Trophoblast cell (in vitro differentiated cells and primary cell): ENCODE data around the gene DRC1.

ENCODE experiments used
- DNase-seq, 2 donors: peaks; one replicate each; pipeline ENCODE4 v3.0.0-alpha.2; 2016
- H2AFZ ChIP-seq: 2 replicates; pipeline ENCODE4 v1.6.1; 2013; ENCODE audit warnings: low read length, moderate library complexity, mild to moderate bottlenecking; ENCODE audit not compliant: insufficient read depth, poor library complexity
- H2AK5ac ChIP-seq: 2 replicates; pipeline ENCODE4 v1.6.1; 2013; ENCODE audit warnings: mild to moderate bottlenecking, low read length
- H2BK120ac ChIP-seq: 2 replicates; pipeline ENCODE4 v1.6.1; 2013; ENCODE audit warnings: low read length, mild to moderate bottlenecking, moderate library complexity; ENCODE audit not compliant: insufficient read depth, poor library complexity
- H2BK12ac ChIP-seq: 2 replicates; pipeline ENCODE4 v1.6.1; 2013; ENCODE audit warnings: mild to moderate bottlenecking, low read length, moderate library complexity
- H2BK5ac ChIP-seq: 2 replicates; pipeline ENCODE4 v1.6.1; 2013; ENCODE audit warnings: low read length, low read depth, moderate library complexity, mild to moderate bottlenecking; ENCODE audit not compliant: poor library complexity
- H3K14ac ChIP-seq: 2 replicates; pipeline ENCODE4 v1.6.1; 2013; ENCODE audit warnings: mild to moderate bottlenecking, low read length
- H3K18ac ChIP-seq: 2 replicates; pipeline ENCODE4 v1.6.1; 2013; ENCODE audit warnings: mild to moderate bottlenecking, low read length
- H3K23ac ChIP-seq: 2 replicates; pipeline ENCODE4 v1.6.1; 2013; ENCODE audit warnings: low read length
- H3K27ac ChIP-seq: 2 replicates; pipeline ENCODE4 v1.5.1; 2013; ENCODE audit warnings: low read depth, mild to moderate bottlenecking, inconsistent platforms, low read length, moderate library complexity
- H3K27me3 ChIP-seq: 2 replicates; pipeline ENCODE4 v1.6.1; 2013; ENCODE audit warnings: inconsistent platforms, mild to moderate bottlenecking, low read length, moderate library complexity; ENCODE audit not compliant: insufficient read depth
- H3K36me3 ChIP-seq, 2 experiments: 1 replicate in 1 of 2; 2 replicates in 1 of 2; pipeline ENCODE4 v1.6.1; 2013; ENCODE audit warnings: low read length in 2 of 2, mild to moderate bottlenecking in 2 of 2, moderate library complexity in 1 of 2; ENCODE audit not compliant: insufficient read depth in 2 of 2, control insufficient read depth in 1 of 2
- H3K4ac ChIP-seq: 2 replicates; pipeline ENCODE4 v1.6.1; 2013; ENCODE audit warnings: low read depth, mild to moderate bottlenecking, low read length, moderate library complexity
- H3K4me1 ChIP-seq, 2 experiments: 1 replicate in 1 of 2; 2 replicates in 1 of 2; pipeline ENCODE4 v1.6.1; 2013; ENCODE audit warnings: low read length in 2 of 2, mild to moderate bottlenecking in 2 of 2, moderate library complexity in 1 of 2; ENCODE audit not compliant: insufficient read depth in 2 of 2, control insufficient read depth in 1 of 2
- H3K4me2 ChIP-seq: 2 replicates; pipeline ENCODE4 v1.6.1; 2013; ENCODE audit warnings: inconsistent platforms, mild to moderate bottlenecking, low read length, moderate library complexity
- H3K4me3 ChIP-seq: 2 replicates; pipeline ENCODE4 v1.5.1; 2013; ENCODE audit warnings: mild to moderate bottlenecking, low read depth, low read length, inconsistent platforms
- H3K79me1 ChIP-seq: one replicate; pipeline ENCODE4 v1.6.1; 2013; ENCODE audit warnings: low read length
- H3K79me2 ChIP-seq: 2 replicates; pipeline ENCODE4 v1.6.1; 2013; ENCODE audit warnings: low read length, mild to moderate bottlenecking; ENCODE audit not compliant: control insufficient read depth, insufficient read depth, poor library complexity
- H3K9ac ChIP-seq: 2 replicates; pipeline ENCODE4 v1.6.1; 2013; ENCODE audit warnings: mild to moderate bottlenecking, low read length
- H3K9me3 ChIP-seq: 2 replicates; pipeline ENCODE4 v1.6.1; 2013; ENCODE audit warnings: low read depth, mild to moderate bottlenecking, control low read depth, inconsistent platforms, low read length; ENCODE audit not compliant: insufficient read depth
- H4K12ac ChIP-seq: 2 replicates; pipeline ENCODE4 v1.6.1; 2013; ENCODE audit warnings: low read depth, mild to moderate bottlenecking, low read length, moderate library complexity
- H4K8ac ChIP-seq: 2 replicates; pipeline ENCODE4 v1.6.1; 2013; ENCODE audit warnings: low read depth, mild to moderate bottlenecking, low read length, moderate library complexity
- H4K91ac ChIP-seq: one replicate; pipeline ENCODE4 v1.6.1; 2013; ENCODE audit warnings: low read depth, mild to moderate bottlenecking, low read length, moderate library complexity
- WGBS: extraction: QIAGEN DNeasy Blood & Tissue Kit; methylation state at CpG from one replicate; pipeline ENCODE4 v1.1.7; 2013; ENCODE audit warnings: missing lambda C conversion rate; ENCODE audit not compliant: insufficient read length, insufficient coverage; ENCODE audit errors: extremely low coverage; 5-methylcytosine and 5-hydroxymethylcytosine counted together

DRC1 gene

DNA sequence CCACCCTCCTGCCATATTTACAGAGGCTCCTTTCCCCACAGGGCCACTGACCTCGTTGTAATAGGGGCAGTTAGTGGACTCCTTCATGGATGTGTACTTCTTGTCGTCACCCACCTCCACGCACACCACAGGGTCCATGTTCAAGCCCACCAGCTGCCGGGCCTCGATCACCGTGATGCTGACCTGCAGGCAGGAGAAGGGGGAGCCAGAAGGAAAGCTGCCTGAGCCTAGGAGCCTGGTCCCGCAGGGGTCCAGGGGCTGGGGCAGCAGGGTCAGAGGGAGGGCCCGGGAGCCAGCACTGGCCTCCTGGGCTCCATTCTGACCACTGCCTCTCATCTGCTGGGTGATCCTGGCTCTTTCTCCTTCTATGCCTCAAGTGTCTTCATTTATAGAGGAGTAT is 93.2 kb downstream of the DRC1 start:
- Histone ChIP-seq H3K79me1 (no peaks in the 10 kb centered on the region), H3K4me3 (no peak overlapping the region), H2BK120ac (no peak overlapping the region), H3K9ac (no peak overlapping the region), H4K12ac (no peak overlapping the region), H3K23ac (no peak overlapping the region), H3K27ac (no peak overlapping the region), H3K36me3 (no peaks in the 10 kb centered on the region), H3K14ac (no peak overlapping the region), H3K4me1 (no peaks in the 10 kb centered on the region), H2AK5ac (no peak overlapping the region), H3K79me2 (no peaks in the 10 kb centered on the region), H3K18ac (no peak overlapping the region), H3K4ac (no peak overlapping the region), H4K8ac (no peak overlapping the region), H2BK12ac (no peak overlapping the region), H2AFZ (no peak overlapping the region), H3K27me3 (no peaks in the 10 kb centered on the region), H2BK5ac (no peak overlapping the region), H3K4me2 (no peak overlapping the region), H3K9me3 (peaks cover under 1% of the 10 kb centered on the region), H4K91ac (no peak overlapping the region)
- no CpG with 5 or more reads among the region's 8 CpGs for WGBS
- DNase-seq: no peak

DNA sequence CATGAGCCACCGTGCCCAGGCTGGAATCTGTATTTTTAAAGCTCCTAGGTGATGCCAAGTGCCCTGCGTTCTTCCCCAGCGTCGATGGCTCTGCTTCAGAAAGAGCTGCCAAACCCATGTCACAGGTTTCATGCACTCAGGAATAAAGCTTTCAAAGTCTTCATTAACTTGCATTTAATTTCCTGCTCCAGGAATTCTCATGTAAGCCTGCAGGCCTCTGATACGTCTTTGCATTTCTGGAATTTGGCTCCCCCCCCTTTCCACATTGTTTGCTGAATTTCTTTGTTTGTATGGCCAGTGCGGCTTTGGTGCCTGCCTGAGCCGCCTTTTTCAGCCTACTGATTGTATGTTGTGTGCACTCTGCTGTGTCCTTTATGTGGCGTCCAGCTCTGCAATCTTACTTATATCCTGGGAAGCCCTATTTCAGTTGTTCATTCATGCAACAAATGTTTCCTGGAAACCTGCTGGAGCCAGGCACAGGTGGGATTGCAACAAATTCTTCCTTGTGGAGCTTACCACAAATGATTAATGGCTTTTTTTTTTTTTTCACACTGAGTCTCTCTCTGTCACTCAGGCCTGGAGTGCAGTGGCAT is 94.1 kb downstream of the DRC1 start:
- Histone ChIP-seq H3K4me1 (no peaks in the 10 kb centered on the region), H3K23ac (no peak overlapping the region), H3K14ac (no peak overlapping the region), H3K36me3 (no peaks in the 10 kb centered on the region), H3K9me3 (no peaks in the 10 kb centered on the region), H2BK12ac (no peak overlapping the region), H3K4me2 (no peak overlapping the region), H3K27ac (no peak overlapping the region), H3K4me3 (no peak overlapping the region), H3K79me1 (no peaks in the 10 kb centered on the region), H3K9ac (no peak overlapping the region), H3K18ac (no peak overlapping the region), H2AFZ (no peak overlapping the region), H2AK5ac (no peak overlapping the region), H4K12ac (no peak overlapping the region), H4K91ac (no peak overlapping the region), H3K79me2 (no peaks in the 10 kb centered on the region), H3K4ac (no peak overlapping the region), H2BK120ac (no peak overlapping the region), H4K8ac (no peak overlapping the region), H2BK5ac (no peak overlapping the region), H3K27me3 (no peaks in the 10 kb centered on the region)
- DNase-seq: no peak
- no CpG with 5 or more reads among the region's 8 CpGs for whole genome bisulfite sequencing

DNA sequence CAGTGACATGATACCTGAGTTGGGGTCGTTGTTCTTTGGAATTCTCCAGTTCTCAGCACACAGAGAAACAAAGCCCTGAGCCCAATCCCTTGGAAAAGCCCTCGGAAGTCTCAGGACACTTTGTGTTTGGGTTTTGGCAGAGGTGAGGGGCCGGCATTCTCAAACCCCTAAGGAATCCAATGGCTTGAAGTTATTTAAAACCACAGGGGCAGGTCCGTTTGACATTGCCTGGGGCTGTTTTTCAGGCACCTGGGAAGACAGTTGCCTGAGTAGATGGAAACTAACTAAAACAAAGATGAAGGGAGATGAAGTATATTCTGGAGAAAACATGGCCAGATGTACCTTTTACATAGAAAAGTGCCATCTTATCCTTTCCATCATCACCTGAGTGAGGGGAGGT is 98.7 kb downstream of the DRC1 start:
- Histone ChIP-seq H3K79me2 (no peaks in the 10 kb centered on the region), H2AK5ac (no peak overlapping the region), H3K4me3 (no peak overlapping the region), H3K18ac (no peak overlapping the region), H4K91ac (no peak overlapping the region), H3K4ac (no peak overlapping the region), H4K8ac (no peak overlapping the region), H3K27me3 (peaks cover 3% of the 10 kb centered on the region), H3K23ac (no peak overlapping the region), H3K27ac (no peak overlapping the region), H3K9ac (no peak overlapping the region), H2BK120ac (no peak overlapping the region), H4K12ac (no peak overlapping the region), H3K36me3 (no peaks in the 10 kb centered on the region), H3K4me1 (peaks cover 2 to 6% of the 10 kb centered on the region in 2 experiments), H2AFZ (no peak overlapping the region), H3K9me3 (peaks cover 2% of the 10 kb centered on the region), H3K4me2 (no peak overlapping the region), H2BK12ac (no peak overlapping the region), H3K14ac (no peak overlapping the region), H3K79me1 (no peaks in the 10 kb centered on the region), H2BK5ac (no peak overlapping the region)
- DNase-seq: no peak
- no CpG with 5 or more reads among the region's 4 CpGs for WGBS

DNA sequence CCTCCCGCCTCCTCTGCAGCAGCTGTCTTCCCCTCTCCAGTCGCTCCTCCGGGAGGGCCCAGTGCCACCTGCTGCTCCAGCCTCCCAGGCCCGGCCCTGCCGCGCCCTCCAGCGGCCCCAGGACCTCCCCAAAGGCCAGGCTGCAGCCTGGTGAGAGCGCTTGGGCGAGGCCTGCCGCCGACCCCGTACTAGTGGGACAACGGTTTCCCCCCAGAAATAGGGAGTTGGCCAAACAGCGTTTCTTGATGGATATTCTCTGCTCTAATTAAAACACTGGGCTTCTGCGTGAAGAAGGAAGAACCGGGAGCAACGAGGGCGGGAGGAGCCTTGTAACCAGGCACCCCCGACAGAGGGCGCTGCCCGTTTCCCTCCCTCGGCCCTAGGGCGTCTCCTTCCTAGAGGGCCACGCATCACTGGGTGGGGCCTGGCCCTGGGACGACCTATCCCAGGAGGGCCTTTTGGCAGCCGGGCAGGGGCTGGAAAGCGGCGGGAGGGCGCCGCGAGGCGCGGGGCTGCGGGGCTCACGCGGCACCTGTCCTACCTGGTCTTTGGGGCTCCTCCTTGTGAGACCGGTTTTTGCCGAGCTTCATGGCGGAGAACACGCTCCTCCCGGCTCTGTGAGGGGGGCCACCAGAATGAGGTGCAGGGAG is 101.6 kb downstream of the DRC1 start:
- no peak overlapping the region for H4K8ac ChIP-seq
- no peak overlapping the region for H3K4me3 ChIP-seq
- DNase-seq: peak; percentile 35 to 61
- no CpG with 5 or more reads among the region's 41 CpGs for WGBS
- peaks cover 3% of the 10 kb centered on the region for H3K27me3 ChIP-seq
- no peak overlapping the region for H3K14ac ChIP-seq
- H2AFZ ChIP-seq: peak overlapping the region; percentile 63
- no peak overlapping the region for H3K23ac ChIP-seq
- no peak overlapping the region for H2AK5ac ChIP-seq
- no peak overlapping the region for H2BK12ac ChIP-seq
- H3K36me3 ChIP-seq: no peaks in the 10 kb centered on the region
- H3K79me1 ChIP-seq: no peaks in the 10 kb centered on the region
- H4K12ac ChIP-seq: no peak overlapping the region
- no peaks in the 10 kb centered on the region for H3K79me2 ChIP-seq
- H3K9ac ChIP-seq: no peak overlapping the region
- H2BK5ac ChIP-seq: no peak overlapping the region
- no peak overlapping the region for H3K27ac ChIP-seq
- no peak overlapping the region for H4K91ac ChIP-seq
- no peak overlapping the region for H2BK120ac ChIP-seq
- H3K18ac ChIP-seq: no peak overlapping the region
- H3K4me2 ChIP-seq: peak overlapping the region; percentile 55
- no peak overlapping the region for H3K4ac ChIP-seq
- H3K4me1 ChIP-seq: peaks cover 2 to 6% of the 10 kb centered on the region in 2 experiments
- peaks cover 2% of the 10 kb centered on the region for H3K9me3 ChIP-seq
